Panc1 (cell line): ENCODE results near the gene SLC22A2. TPM values are rescaled to one million over a fixed set of nuclear protein-coding genes. Genes with fewer than 3 reads are reported as not detected.

Experiments used
- ATAC-seq: fragments of 200-7000 bp; cut with Tn5 transposase; 2 replicates; pipeline ENCODE4 v1.9.1; 2020; ENCODE audit warnings: mild to moderate bottlenecking, moderate library complexity
- BruUV-seq: library from RNA; stranded (reverse); fragments of 400-500 nt; replicated peaks from 2 replicates; lab custom pipeline; 2021; lab: Mats Ljungman, UMichigan
- CTCF ChIA-PET: fragments of 300-600 bp; sonication (Branson Sonifier 250); formaldehyde crosslinking; loops from one replicate; lab custom pipeline; 2022; ENCODE audit warnings: antibody characterized with exemption; lab: Charles Lee
- POLR2A ChIA-PET: fragments of 300-600 bp; sonication (Branson Sonifier 250); formaldehyde crosslinking; loops from one replicate; lab custom pipeline; 2022; ENCODE audit warnings: antibody characterized with exemption; lab: Charles Lee
- DNase-seq: peaks from one replicate; pipeline ENCODE4 v3.0.0-alpha.2; 2010; ENCODE audit warnings: low read depth, low spot score
- H3K27ac ChIP-seq: 2 replicates; pipeline ENCODE4 v1.5.1; 2011; ENCODE audit warnings: mild to moderate bottlenecking, low read length, inconsistent platforms
- H3K27me3 ChIP-seq: fragments of 200-500 bp; sonication (Bioruptor generic); 2 replicates; pipeline ENCODE4 v1.6.0; 2014; ENCODE audit warnings: low read length, inconsistent platforms; ENCODE audit not compliant: control insufficient read depth, insufficient read depth
- H3K36me3 ChIP-seq: fragments of 200-500 bp; sonication (Bioruptor generic); 2 replicates; pipeline ENCODE4 v1.5.1; 2014; ENCODE audit warnings: inconsistent platforms, mild to moderate bottlenecking, low read length, moderate library complexity; ENCODE audit not compliant: control insufficient read depth, insufficient read depth
- H3K4me1 ChIP-seq: 2 replicates; pipeline ENCODE4 v1.5.1; 2011; ENCODE audit warnings: inconsistent platforms, mild to moderate bottlenecking, low read length, moderate library complexity; ENCODE audit not compliant: control insufficient read depth, insufficient read depth
- H3K4me3 ChIP-seq, 2 experiments: 2 replicates each; pipeline ENCODE4 v1.5.1; 2011 to 2012; ENCODE audit warnings: low read depth in 2 of 2, low read length in 2 of 2, mild to moderate bottlenecking in 2 of 2, inconsistent platforms in 1 of 2, moderate library complexity in 1 of 2
- H3K9me3 ChIP-seq: fragments of 200-500 bp; sonication (Bioruptor generic); 2 replicates; pipeline ENCODE4 v1.5.1; 2014; ENCODE audit warnings: low read depth, mild to moderate bottlenecking, inconsistent platforms, low read length, moderate library complexity; ENCODE audit not compliant: control insufficient read depth, insufficient read depth
- CTCF ChIP-seq: fragments of 450-650 bp; IDR thresholded peaks from 2 replicates; pipeline ENCODE4 v1.5.1; 2017; ENCODE audit warnings: mild to moderate bottlenecking
- POLR2AphosphoS5 ChIP-seq: IDR thresholded peaks from 2 replicates; pipeline ENCODE4 v1.6.1; 2012; ENCODE audit warnings: mild to moderate bottlenecking, low read depth, low read length, moderate library complexity
- REST ChIP-seq, 2 experiments: IDR thresholded peaks; 2 replicates each; pipeline ENCODE4 v1.6.1; 2011 to 2012; ENCODE audit warnings: low read depth in 2 of 2, control low read depth in 1 of 2, low read length in 1 of 2, mild to moderate bottlenecking in 1 of 2, moderate library complexity in 1 of 2; ENCODE audit not compliant: insufficient read depth in 1 of 2
- SIN3A ChIP-seq: IDR thresholded peaks from 2 replicates; pipeline ENCODE4 v1.6.1; 2012; ENCODE audit warnings: low read depth, mild to moderate bottlenecking, low read length, moderate library complexity, borderline replicate concordance; ENCODE audit not compliant: insufficient read depth
- TCF7L2 ChIP-seq: IDR thresholded peaks from 2 replicates; pipeline ENCODE4 v1.6.1; 2011; ENCODE audit warnings: mild to moderate bottlenecking, low read depth, low read length, inconsistent platforms
- in situ Hi-C: cut with HindIII; loops from 2 replicates; pipeline ENCODE4 v1.10.0; 2016; ENCODE audit warnings: low sequenced_read_pairs, low pct_unique_long_range_greater_than_20kb
- intact Hi-C: fragments of 100-400 bp; cut with micrococcal nuclease; formaldehyde crosslinking; loops from one replicate; pipeline ENCODE4 v1.10.0; 2022; ENCODE audit not compliant: unreplicated experiment
- total RNA-seq: library from RNA; stranded (reverse); gene quantifications from one replicate; pipeline ENCODE4 v1.2.1, GENCODE V29; 2021; ENCODE audit not compliant: unreplicated experiment

Gene SLC22A2
- total RNA-seq, 1 experiment from 2014 or later = not detected

- no TSS peak for BruUV-seq
- DNase-seq = no peak
- no peak for ATAC-seq
- H3K36me3 ChIP-seq = no peaks in the 10 kb centered on the region
- in situ Hi-C loops = no loop called here
- no peaks in the 10 kb centered on the region for H3K4me1 ChIP-seq
- H3K27ac ChIP-seq = no peak overlapping the region
- no peaks in the 10 kb centered on the region for H3K27me3 ChIP-seq
- ChIA-PET CTCF (no interaction called here), POLR2A (no interaction called here)
- intact Hi-C loops = no loop called here
- H3K9me3 ChIP-seq = no peaks in the 10 kb centered on the region
- H3K4me3 ChIP-seq = no peak overlapping the region
- TF ChIP-seq SIN3A (no peak), POLR2AphosphoS5 (no peak), REST (IDR thresholded peaks at IDR 0.05; ENCODE audit: insufficient read depth in 1 of 2, low read depth in 2 of 2, low read length in 1 of 2) (no peak), CTCF (no peak)
These were observed 6.4 kb downstream of the SLC22A2 start for GRCh38 chr6:160252073-160252813.

GRCh38 chr6:160249671-160250070, 8.9 kb downstream of the SLC22A2 start:
- Histone ChIP-seq H3K27me3 (no peaks in the 10 kb centered on the region), H3K4me1 (no peaks in the 10 kb centered on the region), H3K36me3 (no peaks in the 10 kb centered on the region), H3K27ac (no peak overlapping the region), H3K9me3 (no peaks in the 10 kb centered on the region), H3K4me3 (no peak overlapping the region)
- ATAC-seq (no peak), DNase-seq (no peak)
- in situ Hi-C loops = no loop called here
- no peak for TF ChIP-seq REST (IDR thresholded peaks at IDR 0.05; ENCODE audit: insufficient read depth in 1 of 2, low read depth in 2 of 2, low read length in 1 of 2)
- no peak for TF ChIP-seq TCF7L2
- TF ChIP-seq SIN3A = no peak
- no peak for TF ChIP-seq POLR2AphosphoS5
- intact Hi-C loops = no loop called here
- ChIA-PET CTCF (no interaction called here), POLR2A (no interaction called here)
- BruUV-seq = no TSS peak
